HepG2 (cell line): ENCODE results near the gene ACVR2A. TPM values are rescaled to one million over a fixed set of nuclear protein-coding genes. Genes with fewer than 3 reads are reported as not detected.

Experiments
- AKAP8 ChIP-seq: sonication (generic); formaldehyde crosslinking; IDR thresholded peaks from 2 replicates; pipeline ENCODE4 v1.5.1; 2020; ENCODE audit warnings: mild to moderate bottlenecking, missing genetic modification reagents
- BCL3 ChIP-seq: sonication (generic); formaldehyde crosslinking; IDR thresholded peaks from 2 replicates; pipeline ENCODE4 v1.5.1; 2020; ENCODE audit warnings: mild to moderate bottlenecking, missing genetic modification reagents, moderate library complexity
- CEBPG ChIP-seq: IDR thresholded peaks from 2 replicates; pipeline ENCODE4 v1.6.1; 2016
- CENPT ChIP-seq: sonication (generic); formaldehyde crosslinking; IDR thresholded peaks from 2 replicates; pipeline ENCODE4 v1.8.0; 2022; ENCODE audit warnings: low read depth, mild to moderate bottlenecking, moderate library complexity, missing genetic modification reagents
- E2F1 ChIP-seq: sonication (generic); formaldehyde crosslinking; IDR thresholded peaks from 2 replicates; pipeline ENCODE4 v1.5.0; 2020; ENCODE audit warnings: missing genetic modification reagents
- ESRRA ChIP-seq: sonication (generic); formaldehyde crosslinking; IDR thresholded peaks from 2 replicates; pipeline ENCODE4 v1.5.1; 2020; ENCODE audit warnings: mild to moderate bottlenecking, low read depth, missing genetic modification reagents
- FOSL1 ChIP-seq: sonication (generic); formaldehyde crosslinking; IDR thresholded peaks from 2 replicates; pipeline ENCODE4 v1.9.0; 2021; ENCODE audit warnings: missing genetic modification reagents, borderline replicate concordance
- FOSL2 ChIP-seq: sonication (generic); formaldehyde crosslinking; IDR thresholded peaks from 2 replicates; pipeline ENCODE4 v1.4.0; 2020; ENCODE audit warnings: missing genetic modification reagents
- HMG20B ChIP-seq: conservative IDR thresholded peaks from 2 replicates; pipeline ENCODE4 v1.6.1; 2016; ENCODE audit warnings: missing genetic modification reagents, missing compliant biosample characterization
- HNF4A ChIP-seq: sonication (generic); formaldehyde crosslinking; IDR thresholded peaks from 2 replicates; pipeline ENCODE4 v1.4.0; 2020; ENCODE audit warnings: missing genetic modification reagents
- RFX1 ChIP-seq: fragments of 450-650 bp; IDR thresholded peaks from 2 replicates; pipeline ENCODE4 v1.6.1; 2017
- SAFB2 ChIP-seq: sonication (generic); formaldehyde crosslinking; IDR thresholded peaks from 2 replicates; pipeline ENCODE4 v1.5.1; 2020; ENCODE audit warnings: missing genetic modification reagents, low read depth, mild to moderate bottlenecking, borderline replicate concordance
- TBP ChIP-seq: sonication (generic); formaldehyde crosslinking; IDR thresholded peaks from 2 replicates; pipeline ENCODE4 v1.5.0; 2020; ENCODE audit warnings: missing genetic modification reagents
- ZBTB21 ChIP-seq: sonication (generic); formaldehyde crosslinking; IDR thresholded peaks from 2 replicates; pipeline ENCODE4 v1.4.0; 2020; ENCODE audit warnings: missing genetic modification reagents
- ZBTB34 ChIP-seq: sonication (generic); formaldehyde crosslinking; IDR thresholded peaks from 2 replicates; pipeline ENCODE4 v1.8.0; 2022; ENCODE audit warnings: mild to moderate bottlenecking, missing genetic modification reagents
- ZFYVE20 ChIP-seq: sonication (generic); formaldehyde crosslinking; IDR thresholded peaks from 2 replicates; pipeline ENCODE4 v1.8.0; 2023; ENCODE audit warnings: low read depth, mild to moderate bottlenecking, moderate library complexity, missing genetic modification reagents, borderline replicate concordance
- ZNF513 ChIP-seq: sonication (generic); formaldehyde crosslinking; conservative IDR thresholded peaks from 2 replicates; pipeline ENCODE4 v1.5.0; 2020; ENCODE audit warnings: missing genetic modification reagents
- ZNF672 ChIP-seq: sonication (generic); formaldehyde crosslinking; IDR thresholded peaks from 2 replicates; pipeline ENCODE4 v1.8.1; 2022; ENCODE audit warnings: missing genetic modification reagents
- ZNF678 ChIP-seq: sonication (generic); formaldehyde crosslinking; IDR thresholded peaks from 2 replicates; pipeline ENCODE4 v1.4.0; 2020; ENCODE audit warnings: mild to moderate bottlenecking, missing genetic modification reagents
- ZNF83 ChIP-seq: sonication (generic); formaldehyde crosslinking; IDR thresholded peaks from 2 replicates; pipeline ENCODE4 v1.4.0; 2020; ENCODE audit warnings: missing genetic modification reagents, mild to moderate bottlenecking, borderline replicate concordance
- ZNF841 ChIP-seq: sonication (generic); formaldehyde crosslinking; IDR thresholded peaks from 2 replicates; pipeline ENCODE4 v1.8.1; 2023; ENCODE audit warnings: missing genetic modification reagents, borderline replicate concordance
- polyA plus RNA-seq, 8 experiments: library from polyadenylated mRNA; depleted of rRNA in 3 of 8; stranded (reverse) in 7 of 8; unstranded in 1 of 8; fragments of >200 nt; fragmentation: Illumina TruSeq in 4 of 8; extraction: Trizol in 4 of 8; gene quantifications; 2 replicates each; pipeline versions ENCODE4 v1.2.1 to v1.2.3, GENCODE V29; 2011 to 2016; ENCODE audit warnings: low read depth in 4 of 8, missing spikeins in 1 of 8, mixed read lengths in 1 of 8; ENCODE audit not compliant: insufficient read depth in 1 of 8
- total RNA-seq, 5 experiments: library from RNA; depleted of rRNA; stranded (reverse); fragments of >200 nt; fragmentation: Illumina TruSeq; extraction: Trizol; gene quantifications; 2 replicates each; pipeline ENCODE4 v1.2.3, GENCODE V29; 2016; ENCODE audit warnings: low read depth in 1 of 5
- TF ChIP-seq, protein P1 (sequence below): IDR thresholded peaks from 2 replicates; pipeline ENCODE4 v1.6.1; 2016
- TF ChIP-seq, protein P2 (sequence below): sonication (generic); formaldehyde crosslinking; IDR thresholded peaks from 2 replicates; pipeline ENCODE4 v1.5.0; 2020; ENCODE audit warnings: missing genetic modification reagents, mild to moderate bottlenecking, borderline replicate concordance

The ACVR2A gene
- total and polyA plus RNA-seq, 2 of the 13 experiments (the other 11 are each of a cell fraction or from before 2014, with no cell fraction given) = 8.3 to 18.0 TPM

- TF ChIP-seq HMG20B (CRISPR knock-in tag) (peak; percentile 93), HNF4A (CRISPR knock-in tag) (peak; percentile 99), ZFYVE20 (CRISPR knock-in tag) (no peak), ZNF672 (no peak), ZBTB21 (CRISPR knock-in tag) (peak; percentile 73), CENPT (CRISPR knock-in tag) (no peak), ZNF513 (CRISPR knock-in tag) (no peak), TBP (CRISPR knock-in tag) (no peak), ZBTB34 (CRISPR knock-in tag) (peak; percentile 86; the same call in 1 of the 2 replicates), ZNF678 (CRISPR knock-in tag) (no peak), BCL3 (CRISPR knock-in tag) (no peak), SAFB2 (CRISPR knock-in tag) (no peak), FOSL1 (CRISPR knock-in tag) (no peak; the same call in 1 of the 2 replicates), ZNF841 (CRISPR knock-in tag) (no peak), ZNF83 (CRISPR knock-in tag) (no peak), CEBPG (CRISPR knock-in tag) (peak; percentile 99), AKAP8 (CRISPR knock-in tag) (no peak), FOSL2 (CRISPR knock-in tag) (peak; percentile 86), ESRRA (CRISPR knock-in tag) (no peak), E2F1 (CRISPR knock-in tag) (no peak), RFX1 (no peak; the same call in 1 of the 2 replicates)
- TF ChIP-seq, protein P1, sequence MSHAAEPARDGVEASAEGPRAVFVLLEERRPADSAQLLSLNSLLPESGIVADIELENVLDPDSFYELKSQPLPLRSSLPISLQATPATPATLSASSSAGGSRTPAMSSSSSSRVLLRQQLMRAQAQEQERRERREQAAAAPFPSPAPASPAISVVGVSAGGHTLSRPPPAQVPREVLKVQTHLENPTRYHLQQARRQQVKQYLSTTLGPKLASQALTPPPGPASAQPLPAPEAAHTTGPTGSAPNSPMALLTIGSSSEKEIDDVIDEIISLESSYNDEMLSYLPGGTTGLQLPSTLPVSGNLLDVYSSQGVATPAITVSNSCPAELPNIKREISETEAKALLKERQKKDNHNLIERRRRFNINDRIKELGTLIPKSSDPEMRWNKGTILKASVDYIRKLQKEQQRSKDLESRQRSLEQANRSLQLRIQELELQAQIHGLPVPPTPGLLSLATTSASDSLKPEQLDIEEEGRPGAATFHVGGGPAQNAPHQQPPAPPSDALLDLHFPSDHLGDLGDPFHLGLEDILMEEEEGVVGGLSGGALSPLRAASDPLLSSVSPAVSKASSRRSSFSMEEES (CRISPR knock-in tag) = peak; percentile 88
- TF ChIP-seq, protein P2, sequence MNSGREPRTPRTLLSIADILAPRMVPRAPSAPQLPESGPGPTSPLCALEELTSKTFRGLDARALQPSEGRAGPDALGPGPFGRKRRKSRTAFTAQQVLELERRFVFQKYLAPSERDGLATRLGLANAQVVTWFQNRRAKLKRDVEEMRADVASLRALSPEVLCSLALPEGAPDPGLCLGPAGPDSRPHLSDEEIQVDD (CRISPR knock-in tag) = no peak
These were observed 82.3 kb downstream of the ACVR2A start (continued) for GRCh38 chr2:147927053-147927588.
